ENCODE data around the gene MECP2. TPM values are rescaled to one million over a fixed set of nuclear protein-coding genes. Genes with fewer than 3 reads are reported as not detected.

MECP2 gene
- total RNA-seq, 1 donor from 2014 or later: 21.1 TPM

DNA sequence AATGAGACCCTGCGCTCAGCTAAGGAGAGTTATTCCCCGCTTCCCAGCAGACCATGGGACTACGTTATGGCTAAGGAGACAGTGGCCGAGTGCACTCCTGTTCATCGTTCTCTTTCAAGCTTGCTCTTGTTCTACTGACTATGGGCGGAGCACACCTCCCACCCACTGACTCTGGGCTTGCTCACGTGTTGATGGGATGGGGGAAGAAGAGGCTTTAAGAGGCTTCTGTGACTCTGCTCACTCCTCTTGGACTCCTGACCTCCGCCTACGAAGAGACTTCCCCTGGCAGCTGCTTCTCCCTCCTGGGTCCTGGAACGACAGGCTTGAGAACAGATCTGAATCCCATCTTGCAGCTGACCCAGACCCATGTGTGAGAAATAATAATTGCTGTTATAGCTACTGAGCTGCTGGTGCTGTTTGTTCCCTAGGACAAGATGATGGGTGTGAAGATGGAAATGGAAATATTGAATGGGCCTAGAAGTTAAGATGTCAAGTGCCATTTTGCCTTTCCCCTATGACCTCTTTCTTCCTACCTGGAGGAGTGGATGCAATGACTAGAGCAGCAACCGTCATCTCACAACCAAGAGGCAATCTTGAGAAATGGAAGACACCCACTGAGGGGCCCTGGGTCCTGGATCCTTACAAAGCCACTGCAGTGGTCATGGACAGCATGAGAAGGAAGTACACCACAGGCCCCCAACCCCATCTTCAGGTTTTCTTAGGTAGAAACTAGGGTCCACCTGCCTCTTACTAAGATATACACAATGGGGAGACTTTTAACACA lies 39.1 kb downstream of the MECP2 start:
- no peak overlapping the region for H3K4me3 ChIP-seq (ENCODE audit: low read depth, low read length)
- DNase-seq (ENCODE audit: low read depth) (no peak), FAIRE-seq (no peak)
- no peaks in the 10 kb centered on the region for H3K27me3 ChIP-seq (ENCODE audit: control insufficient read depth, insufficient read depth, low read length)
- H3K36me3 ChIP-seq (ENCODE audit: control insufficient read depth, insufficient read depth, low read length): no peaks in the 10 kb centered on the region
- TF ChIP-seq, protein P1, sequence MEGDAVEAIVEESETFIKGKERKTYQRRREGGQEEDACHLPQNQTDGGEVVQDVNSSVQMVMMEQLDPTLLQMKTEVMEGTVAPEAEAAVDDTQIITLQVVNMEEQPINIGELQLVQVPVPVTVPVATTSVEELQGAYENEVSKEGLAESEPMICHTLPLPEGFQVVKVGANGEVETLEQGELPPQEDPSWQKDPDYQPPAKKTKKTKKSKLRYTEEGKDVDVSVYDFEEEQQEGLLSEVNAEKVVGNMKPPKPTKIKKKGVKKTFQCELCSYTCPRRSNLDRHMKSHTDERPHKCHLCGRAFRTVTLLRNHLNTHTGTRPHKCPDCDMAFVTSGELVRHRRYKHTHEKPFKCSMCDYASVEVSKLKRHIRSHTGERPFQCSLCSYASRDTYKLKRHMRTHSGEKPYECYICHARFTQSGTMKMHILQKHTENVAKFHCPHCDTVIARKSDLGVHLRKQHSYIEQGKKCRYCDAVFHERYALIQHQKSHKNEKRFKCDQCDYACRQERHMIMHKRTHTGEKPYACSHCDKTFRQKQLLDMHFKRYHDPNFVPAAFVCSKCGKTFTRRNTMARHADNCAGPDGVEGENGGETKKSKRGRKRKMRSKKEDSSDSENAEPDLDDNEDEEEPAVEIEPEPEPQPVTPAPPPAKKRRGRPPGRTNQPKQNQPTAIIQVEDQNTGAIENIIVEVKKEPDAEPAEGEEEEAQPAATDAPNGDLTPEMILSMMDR (IDR thresholded peaks at IDR 0.05; ENCODE audit: insufficient read depth, low read length, severe bottlenecking): no peak

DNA sequence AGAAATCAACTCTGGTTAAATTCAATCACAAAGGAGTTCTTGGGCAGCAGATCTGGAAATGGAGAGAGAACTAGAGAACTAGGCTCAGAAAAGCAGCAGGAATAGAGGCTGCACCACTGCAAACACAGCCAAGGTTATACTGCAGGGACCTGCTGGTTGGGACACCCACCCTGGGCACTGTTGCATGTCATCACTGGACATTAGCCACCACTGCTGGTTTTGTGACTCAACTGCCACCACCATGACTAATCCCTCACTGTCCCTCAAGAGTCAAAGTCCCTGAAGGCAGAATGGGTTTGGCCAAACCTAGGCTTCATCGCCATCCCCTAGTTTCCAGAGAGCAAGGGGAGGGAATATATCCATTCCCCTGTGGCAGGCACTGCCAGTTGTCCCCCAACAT lies 39.7 kb downstream of the MECP2 start:
- peak; percentile 62 for FAIRE-seq
- H3K36me3 ChIP-seq (ENCODE audit: control insufficient read depth, insufficient read depth, low read length): no peaks in the 10 kb centered on the region
- H3K27me3 ChIP-seq (ENCODE audit: control insufficient read depth, insufficient read depth, low read length): no peaks in the 10 kb centered on the region
- H3K4me3 ChIP-seq (ENCODE audit: low read depth, low read length): no peak overlapping the region
- TF ChIP-seq, protein P1 (IDR thresholded peaks at IDR 0.05; ENCODE audit: insufficient read depth, low read length, severe bottlenecking): no peak
- no peak for DNase-seq (ENCODE audit: low read depth)

DNA sequence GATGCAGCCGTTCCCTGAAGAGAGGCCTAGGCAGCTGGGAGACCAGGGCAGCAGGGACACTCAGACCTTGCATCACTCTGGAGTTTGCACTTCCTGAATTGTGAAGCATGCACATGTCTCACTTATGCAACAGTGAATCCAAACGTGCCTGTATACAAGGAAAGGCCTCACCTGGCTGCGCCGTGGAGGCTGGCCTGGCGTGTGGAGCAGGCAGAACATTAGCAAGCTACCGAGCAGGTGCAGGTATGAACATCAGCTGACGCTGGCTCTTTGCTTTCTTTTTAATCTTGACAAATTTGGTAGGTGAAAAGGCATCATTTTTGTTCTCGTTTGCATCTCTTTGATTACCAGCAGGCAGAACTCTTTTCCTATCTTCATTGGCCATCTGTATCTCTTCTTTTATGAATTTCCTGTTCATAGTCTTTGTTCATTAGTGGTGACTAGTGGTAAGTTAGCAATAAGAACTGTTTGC lies 40.7 kb downstream of the MECP2 start:
- Histone ChIP-seq H3K36me3 (ENCODE audit: control insufficient read depth, insufficient read depth, low read length) (no peaks in the 10 kb centered on the region), H3K27me3 (ENCODE audit: control insufficient read depth, insufficient read depth, low read length) (no peaks in the 10 kb centered on the region), H3K4me3 (ENCODE audit: low read depth, low read length) (no peak overlapping the region)
- DNase-seq (ENCODE audit: low read depth) (peak; percentile 29), FAIRE-seq (no peak)
- TF ChIP-seq, protein P1 (IDR thresholded peaks at IDR 0.05; ENCODE audit: insufficient read depth, low read length, severe bottlenecking): no peak

DNA sequence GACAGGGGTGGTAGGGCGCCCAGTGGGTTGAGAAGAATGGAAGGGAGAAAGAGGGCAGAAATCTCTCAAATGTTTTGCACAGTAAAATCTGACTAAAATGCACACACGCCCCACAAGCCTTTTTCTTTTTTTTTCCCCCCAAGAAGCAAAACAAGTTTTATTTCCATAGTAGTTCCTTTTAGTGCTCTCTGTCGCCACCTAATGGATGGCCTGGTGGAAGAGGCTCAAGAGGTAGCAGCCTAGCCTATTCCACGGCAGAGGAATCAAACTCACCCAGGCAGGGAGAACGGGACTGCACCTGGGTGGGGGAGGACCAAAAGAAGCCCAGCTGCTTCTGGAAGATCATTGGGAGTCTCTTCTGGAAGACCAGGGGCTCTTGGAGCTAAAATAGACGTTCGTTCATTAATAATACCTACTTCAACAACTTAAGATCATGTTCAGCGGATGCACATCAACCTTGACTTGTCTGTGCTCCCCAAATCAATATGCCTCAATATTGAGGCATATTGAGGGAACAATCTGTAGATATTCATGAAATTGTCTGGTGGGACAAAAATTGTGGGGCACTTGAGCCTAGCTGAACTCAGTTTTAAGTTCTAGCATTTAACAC lies 46.2 kb downstream of the MECP2 start:
- DNase-seq (ENCODE audit: low read depth): peak; percentile 39
- Histone ChIP-seq H3K27me3 (ENCODE audit: control insufficient read depth, insufficient read depth, low read length) (no peaks in the 10 kb centered on the region), H3K36me3 (ENCODE audit: control insufficient read depth, insufficient read depth, low read length) (peaks cover 3% of the 10 kb centered on the region), H3K4me3 (ENCODE audit: low read depth, low read length) (no peak overlapping the region)
- TF ChIP-seq, protein P1 (IDR thresholded peaks at IDR 0.05; ENCODE audit: insufficient read depth, low read length, severe bottlenecking): peak; percentile 56
- FAIRE-seq: no peak

DNA sequence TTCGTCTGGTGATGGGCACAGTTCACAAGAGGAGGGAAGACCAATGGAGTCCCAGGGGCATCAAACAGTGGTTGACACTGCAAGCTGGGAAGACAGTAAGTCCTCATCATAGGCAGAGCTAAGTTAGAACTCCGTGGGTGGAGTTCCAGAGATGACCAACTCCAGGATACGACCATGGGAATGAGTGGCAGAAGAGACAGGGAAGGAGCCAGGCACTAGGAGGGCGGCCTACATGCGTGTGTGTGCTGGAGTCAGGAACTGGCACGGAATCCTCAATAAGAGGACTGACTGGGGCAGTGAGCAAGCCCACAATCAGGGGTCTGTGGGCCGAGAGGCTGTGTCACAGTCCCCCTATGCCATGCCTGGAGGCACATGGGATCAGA lies 47.4 kb downstream of the MECP2 start:
- TF ChIP-seq, protein P1 (IDR thresholded peaks at IDR 0.05; ENCODE audit: insufficient read depth, low read length, severe bottlenecking): no peak
- Histone ChIP-seq H3K36me3 (ENCODE audit: control insufficient read depth, insufficient read depth, low read length) (peaks cover 3% of the 10 kb centered on the region), H3K27me3 (ENCODE audit: control insufficient read depth, insufficient read depth, low read length) (no peaks in the 10 kb centered on the region), H3K4me3 (ENCODE audit: low read depth, low read length) (no peak overlapping the region)
- DNase-seq (ENCODE audit: low read depth): no peak
- no peak for FAIRE-seq
